ENCODE results near the gene LIM2. TPM values are rescaled to one million over a fixed set of nuclear protein-coding genes. Genes with fewer than 3 reads are reported as not detected.

The LIM2 gene
- total RNA-seq, 1 experiment from 2014 or later, result not detected

DNA sequence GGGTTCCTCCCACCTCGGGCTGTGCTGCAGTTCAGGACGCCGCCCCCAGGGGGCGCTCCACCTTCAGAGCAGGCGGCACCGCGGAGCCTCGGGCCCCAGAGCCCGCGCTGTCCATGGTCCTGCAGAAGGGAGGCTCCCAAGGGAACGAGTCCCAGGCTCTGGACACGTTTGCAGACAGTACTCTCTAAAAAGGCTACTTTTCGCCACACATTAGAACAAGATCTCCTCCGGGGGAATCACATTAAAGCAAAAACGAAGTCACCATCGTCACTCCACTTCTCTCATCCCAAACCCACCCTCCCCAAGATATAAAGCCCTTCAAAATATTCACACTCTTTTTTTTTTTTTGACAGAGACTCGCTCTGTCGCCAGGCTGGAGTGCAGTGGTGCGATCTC lies 34.3 kb upstream of the LIM2 start (continued):
- TF ChIP-seq, protein P1, sequence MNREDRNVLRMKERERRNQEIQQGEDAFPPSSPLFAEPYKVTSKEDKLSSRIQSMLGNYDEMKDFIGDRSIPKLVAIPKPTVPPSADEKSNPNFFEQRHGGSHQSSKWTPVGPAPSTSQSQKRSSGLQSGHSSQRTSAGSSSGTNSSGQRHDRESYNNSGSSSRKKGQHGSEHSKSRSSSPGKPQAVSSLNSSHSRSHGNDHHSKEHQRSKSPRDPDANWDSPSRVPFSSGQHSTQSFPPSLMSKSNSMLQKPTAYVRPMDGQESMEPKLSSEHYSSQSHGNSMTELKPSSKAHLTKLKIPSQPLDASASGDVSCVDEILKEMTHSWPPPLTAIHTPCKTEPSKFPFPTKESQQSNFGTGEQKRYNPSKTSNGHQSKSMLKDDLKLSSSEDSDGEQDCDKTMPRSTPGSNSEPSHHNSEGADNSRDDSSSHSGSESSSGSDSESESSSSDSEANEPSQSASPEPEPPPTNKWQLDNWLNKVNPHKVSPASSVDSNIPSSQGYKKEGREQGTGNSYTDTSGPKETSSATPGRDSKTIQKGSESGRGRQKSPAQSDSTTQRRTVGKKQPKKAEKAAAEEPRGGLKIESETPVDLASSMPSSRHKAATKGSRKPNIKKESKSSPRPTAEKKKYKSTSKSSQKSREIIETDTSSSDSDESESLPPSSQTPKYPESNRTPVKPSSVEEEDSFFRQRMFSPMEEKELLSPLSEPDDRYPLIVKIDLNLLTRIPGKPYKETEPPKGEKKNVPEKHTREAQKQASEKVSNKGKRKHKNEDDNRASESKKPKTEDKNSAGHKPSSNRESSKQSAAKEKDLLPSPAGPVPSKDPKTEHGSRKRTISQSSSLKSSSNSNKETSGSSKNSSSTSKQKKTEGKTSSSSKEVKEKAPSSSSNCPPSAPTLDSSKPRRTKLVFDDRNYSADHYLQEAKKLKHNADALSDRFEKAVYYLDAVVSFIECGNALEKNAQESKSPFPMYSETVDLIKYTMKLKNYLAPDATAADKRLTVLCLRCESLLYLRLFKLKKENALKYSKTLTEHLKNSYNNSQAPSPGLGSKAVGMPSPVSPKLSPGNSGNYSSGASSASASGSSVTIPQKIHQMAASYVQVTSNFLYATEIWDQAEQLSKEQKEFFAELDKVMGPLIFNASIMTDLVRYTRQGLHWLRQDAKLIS (CRISPR knock-in tag; IDR thresholded peaks at IDR 0.05; ENCODE audit: borderline replicate concordance), result no peak
- TF ChIP-seq, protein P2, sequence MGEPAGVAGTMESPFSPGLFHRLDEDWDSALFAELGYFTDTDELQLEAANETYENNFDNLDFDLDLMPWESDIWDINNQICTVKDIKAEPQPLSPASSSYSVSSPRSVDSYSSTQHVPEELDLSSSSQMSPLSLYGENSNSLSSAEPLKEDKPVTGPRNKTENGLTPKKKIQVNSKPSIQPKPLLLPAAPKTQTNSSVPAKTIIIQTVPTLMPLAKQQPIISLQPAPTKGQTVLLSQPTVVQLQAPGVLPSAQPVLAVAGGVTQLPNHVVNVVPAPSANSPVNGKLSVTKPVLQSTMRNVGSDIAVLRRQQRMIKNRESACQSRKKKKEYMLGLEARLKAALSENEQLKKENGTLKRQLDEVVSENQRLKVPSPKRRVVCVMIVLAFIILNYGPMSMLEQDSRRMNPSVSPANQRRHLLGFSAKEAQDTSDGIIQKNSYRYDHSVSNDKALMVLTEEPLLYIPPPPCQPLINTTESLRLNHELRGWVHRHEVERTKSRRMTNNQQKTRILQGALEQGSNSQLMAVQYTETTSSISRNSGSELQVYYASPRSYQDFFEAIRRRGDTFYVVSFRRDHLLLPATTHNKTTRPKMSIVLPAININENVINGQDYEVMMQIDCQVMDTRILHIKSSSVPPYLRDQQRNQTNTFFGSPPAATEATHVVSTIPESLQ (CRISPR knock-in tag; IDR thresholded peaks at IDR 0.05), result 0 out of 2 replicates have a peak, but pooled peaks have one; percentile 20
- TF ChIP-seq ZNF423 (CRISPR knock-in tag; IDR thresholded peaks at IDR 0.05) (no peak), NR3C1 (CRISPR knock-in tag; conservative IDR thresholded peaks at IDR 0.05; ENCODE audit: low read depth) (no peak), ZNF671 (CRISPR knock-in tag; IDR thresholded peaks at IDR 0.05) (no peak; the same call in 1 of the 2 replicates), ZNF532 (CRISPR knock-in tag; IDR thresholded peaks at IDR 0.05; ENCODE audit: borderline replicate concordance) (no peak), SP1 (CRISPR knock-in tag; conservative IDR thresholded peaks at IDR 0.05) (peak; percentile 71), KAT7 (CRISPR knock-in tag; IDR thresholded peaks at IDR 0.05; ENCODE audit: borderline replicate concordance) (no peak), NFE2L1 (CRISPR knock-in tag; IDR thresholded peaks at IDR 0.05) (peak; percentile 85), ZMAT4 (CRISPR knock-in tag; IDR thresholded peaks at IDR 0.05) (no peak), GABPB1 (CRISPR knock-in tag; IDR thresholded peaks at IDR 0.05) (peak; percentile 86), HMGA2 (CRISPR knock-in tag; IDR thresholded peaks at IDR 0.05) (no peak)
- TF ChIP-seq, protein P3, sequence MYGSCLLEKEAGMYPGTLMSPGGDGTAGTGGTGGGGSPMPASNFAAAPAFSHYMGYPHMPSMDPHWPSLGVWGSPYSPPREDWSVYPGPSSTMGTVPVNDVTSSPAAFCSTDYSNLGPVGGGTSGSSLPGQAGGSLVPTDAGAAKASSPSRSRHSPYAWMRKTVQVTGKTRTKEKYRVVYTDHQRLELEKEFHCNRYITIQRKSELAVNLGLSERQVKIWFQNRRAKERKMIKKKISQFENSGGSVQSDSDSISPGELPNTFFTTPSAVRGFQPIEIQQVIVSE (CRISPR knock-in tag; IDR thresholded peaks at IDR 0.05; ENCODE audit: borderline replicate concordance), result no peak
- TF ChIP-seq, protein P4, sequence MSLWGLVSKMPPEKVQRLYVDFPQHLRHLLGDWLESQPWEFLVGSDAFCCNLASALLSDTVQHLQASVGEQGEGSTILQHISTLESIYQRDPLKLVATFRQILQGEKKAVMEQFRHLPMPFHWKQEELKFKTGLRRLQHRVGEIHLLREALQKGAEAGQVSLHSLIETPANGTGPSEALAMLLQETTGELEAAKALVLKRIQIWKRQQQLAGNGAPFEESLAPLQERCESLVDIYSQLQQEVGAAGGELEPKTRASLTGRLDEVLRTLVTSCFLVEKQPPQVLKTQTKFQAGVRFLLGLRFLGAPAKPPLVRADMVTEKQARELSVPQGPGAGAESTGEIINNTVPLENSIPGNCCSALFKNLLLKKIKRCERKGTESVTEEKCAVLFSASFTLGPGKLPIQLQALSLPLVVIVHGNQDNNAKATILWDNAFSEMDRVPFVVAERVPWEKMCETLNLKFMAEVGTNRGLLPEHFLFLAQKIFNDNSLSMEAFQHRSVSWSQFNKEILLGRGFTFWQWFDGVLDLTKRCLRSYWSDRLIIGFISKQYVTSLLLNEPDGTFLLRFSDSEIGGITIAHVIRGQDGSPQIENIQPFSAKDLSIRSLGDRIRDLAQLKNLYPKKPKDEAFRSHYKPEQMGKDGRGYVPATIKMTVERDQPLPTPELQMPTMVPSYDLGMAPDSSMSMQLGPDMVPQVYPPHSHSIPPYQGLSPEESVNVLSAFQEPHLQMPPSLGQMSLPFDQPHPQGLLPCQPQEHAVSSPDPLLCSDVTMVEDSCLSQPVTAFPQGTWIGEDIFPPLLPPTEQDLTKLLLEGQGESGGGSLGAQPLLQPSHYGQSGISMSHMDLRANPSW (CRISPR knock-in tag; conservative IDR thresholded peaks at IDR 0.05; ENCODE audit: low read depth), result no peak
- TF ChIP-seq, protein P5, sequence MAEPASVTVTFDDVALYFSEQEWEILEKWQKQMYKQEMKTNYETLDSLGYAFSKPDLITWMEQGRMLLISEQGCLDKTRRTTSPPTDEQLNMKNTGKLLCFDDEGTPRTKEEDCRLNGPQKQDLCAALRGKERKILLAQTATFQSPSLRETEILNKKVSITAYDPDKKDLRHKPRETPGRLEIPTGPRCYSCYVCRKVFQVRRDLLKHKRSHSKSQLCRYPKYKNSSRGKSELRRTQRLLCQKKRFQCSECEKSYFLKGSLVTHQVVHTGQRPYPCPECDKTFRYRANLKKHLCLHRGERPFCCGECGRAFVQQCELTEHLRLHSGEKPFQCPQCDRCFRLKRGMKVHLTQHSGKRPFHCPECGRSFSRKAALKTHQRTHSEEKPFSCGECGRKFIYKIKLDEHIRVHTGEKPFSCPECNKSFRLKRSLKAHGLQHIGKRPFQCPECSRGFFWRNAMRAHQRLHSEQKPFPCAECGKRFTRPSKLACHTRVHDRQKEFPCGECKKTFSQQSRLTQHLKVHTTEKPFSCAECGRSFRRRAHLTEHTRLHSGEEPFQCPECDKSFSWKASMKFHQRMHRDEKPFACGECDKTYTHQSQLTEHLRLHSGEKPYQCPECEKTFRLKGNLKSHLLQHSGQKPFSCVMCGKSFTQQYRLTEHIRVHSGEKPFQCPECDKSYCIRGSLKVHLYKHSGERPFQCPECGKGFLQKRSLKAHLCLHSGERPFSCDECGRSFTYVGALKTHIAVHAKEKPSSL (CRISPR knock-in tag; conservative IDR thresholded peaks at IDR 0.05), result no peak
- TF ChIP-seq, protein P6, sequence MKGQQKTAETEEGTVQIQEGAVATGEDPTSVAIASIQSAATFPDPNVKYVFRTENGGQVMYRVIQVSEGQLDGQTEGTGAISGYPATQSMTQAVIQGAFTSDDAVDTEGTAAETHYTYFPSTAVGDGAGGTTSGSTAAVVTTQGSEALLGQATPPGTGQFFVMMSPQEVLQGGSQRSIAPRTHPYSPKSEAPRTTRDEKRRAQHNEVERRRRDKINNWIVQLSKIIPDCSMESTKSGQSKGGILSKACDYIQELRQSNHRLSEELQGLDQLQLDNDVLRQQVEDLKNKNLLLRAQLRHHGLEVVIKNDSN (CRISPR knock-in tag; IDR thresholded peaks at IDR 0.05), result peak; percentile 73; the same call in 1 of the 2 replicates
- TF ChIP-seq, protein P7, sequence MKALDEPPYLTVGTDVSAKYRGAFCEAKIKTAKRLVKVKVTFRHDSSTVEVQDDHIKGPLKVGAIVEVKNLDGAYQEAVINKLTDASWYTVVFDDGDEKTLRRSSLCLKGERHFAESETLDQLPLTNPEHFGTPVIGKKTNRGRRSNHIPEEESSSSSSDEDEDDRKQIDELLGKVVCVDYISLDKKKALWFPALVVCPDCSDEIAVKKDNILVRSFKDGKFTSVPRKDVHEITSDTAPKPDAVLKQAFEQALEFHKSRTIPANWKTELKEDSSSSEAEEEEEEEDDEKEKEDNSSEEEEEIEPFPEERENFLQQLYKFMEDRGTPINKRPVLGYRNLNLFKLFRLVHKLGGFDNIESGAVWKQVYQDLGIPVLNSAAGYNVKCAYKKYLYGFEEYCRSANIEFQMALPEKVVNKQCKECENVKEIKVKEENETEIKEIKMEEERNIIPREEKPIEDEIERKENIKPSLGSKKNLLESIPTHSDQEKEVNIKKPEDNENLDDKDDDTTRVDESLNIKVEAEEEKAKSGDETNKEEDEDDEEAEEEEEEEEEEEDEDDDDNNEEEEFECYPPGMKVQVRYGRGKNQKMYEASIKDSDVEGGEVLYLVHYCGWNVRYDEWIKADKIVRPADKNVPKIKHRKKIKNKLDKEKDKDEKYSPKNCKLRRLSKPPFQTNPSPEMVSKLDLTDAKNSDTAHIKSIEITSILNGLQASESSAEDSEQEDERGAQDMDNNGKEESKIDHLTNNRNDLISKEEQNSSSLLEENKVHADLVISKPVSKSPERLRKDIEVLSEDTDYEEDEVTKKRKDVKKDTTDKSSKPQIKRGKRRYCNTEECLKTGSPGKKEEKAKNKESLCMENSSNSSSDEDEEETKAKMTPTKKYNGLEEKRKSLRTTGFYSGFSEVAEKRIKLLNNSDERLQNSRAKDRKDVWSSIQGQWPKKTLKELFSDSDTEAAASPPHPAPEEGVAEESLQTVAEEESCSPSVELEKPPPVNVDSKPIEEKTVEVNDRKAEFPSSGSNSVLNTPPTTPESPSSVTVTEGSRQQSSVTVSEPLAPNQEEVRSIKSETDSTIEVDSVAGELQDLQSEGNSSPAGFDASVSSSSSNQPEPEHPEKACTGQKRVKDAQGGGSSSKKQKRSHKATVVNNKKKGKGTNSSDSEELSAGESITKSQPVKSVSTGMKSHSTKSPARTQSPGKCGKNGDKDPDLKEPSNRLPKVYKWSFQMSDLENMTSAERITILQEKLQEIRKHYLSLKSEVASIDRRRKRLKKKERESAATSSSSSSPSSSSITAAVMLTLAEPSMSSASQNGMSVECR (CRISPR knock-in tag; IDR thresholded peaks at IDR 0.05; ENCODE audit: borderline replicate concordance), result peak; percentile 97

All from WTC11 (cell line).